SU-DHL-6 (cell line): ENCODE data around the gene PHACTR1.
"Not testable (repeated sequence)": the region's sequence is repeated elsewhere in the genome, so short reads cannot be mapped to it uniquely, and the experiment has no call there.

Experiments
- H2AFZ ChIP-seq: fragments of 200-600 bp; sonication (generic); 2 replicates; pipeline ENCODE4 v1.6.1; 2014; ENCODE audit warnings: low read depth, mild to moderate bottlenecking, moderate library complexity, mixed read lengths, antibody characterized with exemption, low read length; ENCODE audit not compliant: severe bottlenecking
- H3F3A ChIP-seq: fragments of 200-600 bp; shearing (Covaris generic); 2 replicates; pipeline ENCODE4 v1.6.0; 2016; ENCODE audit warnings: antibody characterized with exemption, mild to moderate bottlenecking; ENCODE audit not compliant: insufficient read depth
- H3K27ac ChIP-seq: fragments of 200-600 bp; sonication (generic); 2 replicates; pipeline ENCODE4 v1.5.1; 2016; ENCODE audit warnings: low read depth, mild to moderate bottlenecking, low read length, moderate library complexity, mixed read lengths
- H3K27me3 ChIP-seq: fragments of 200-600 bp; sonication (generic), shearing (Covaris generic); 2 replicates; pipeline ENCODE4 v1.6.0; 2014; ENCODE audit warnings: mild to moderate bottlenecking, low read length
- H3K36me3 ChIP-seq: fragments of 200-600 bp; sonication (generic); 2 replicates; pipeline ENCODE4 v1.6.1; 2014; ENCODE audit warnings: mild to moderate bottlenecking, low read length, mixed read lengths
- H3K4me2 ChIP-seq: fragments of 300-600, 200-600 bp; shearing (Covaris generic), sonication (generic); 2 replicates; pipeline ENCODE4 v1.6.0; 2014; ENCODE audit warnings: low read length, low read depth, mild to moderate bottlenecking; ENCODE audit not compliant: poor library complexity, severe bottlenecking
- H3K4me3 ChIP-seq: fragments of 200-600 bp; sonication (generic); 2 replicates; pipeline ENCODE4 v1.5.1; 2014; ENCODE audit warnings: antibody characterized with exemption, low read length, mild to moderate bottlenecking, mixed read lengths; ENCODE audit not compliant: insufficient read depth, poor library complexity, severe bottlenecking
- H3K79me2 ChIP-seq: fragments of 200-600 bp; sonication (generic); 2 replicates; pipeline ENCODE4 v1.6.1; 2014; ENCODE audit warnings: mild to moderate bottlenecking, low read length, moderate library complexity; ENCODE audit not compliant: insufficient read depth
- H3K9ac ChIP-seq: fragments of 200-600 bp; sonication (generic); 2 replicates; pipeline ENCODE4 v1.7.0; 2014; ENCODE audit warnings: mild to moderate bottlenecking, low read length
- H3K9me2 ChIP-seq: fragments of 200-600 bp; sonication (generic); replicated peaks from 2 replicates; pipeline ENCODE4 v1.6.1; 2014; ENCODE audit warnings: low read length; ENCODE audit not compliant: insufficient read depth
- H3K9me3 ChIP-seq: fragments of 200-600 bp; sonication (generic); 2 replicates; pipeline ENCODE4 v1.6.1; 2014; ENCODE audit warnings: low read length, mixed read lengths; ENCODE audit not compliant: insufficient read depth
- H4K20me1 ChIP-seq: fragments of 200-600 bp; sonication (generic); 2 replicates; pipeline ENCODE4 v1.6.1; 2014; ENCODE audit warnings: low read depth, mild to moderate bottlenecking, antibody characterized with exemption, low read length, moderate library complexity, mixed read lengths
- EZH2phosphoT487 ChIP-seq: fragments of 200-600 bp; sonication (generic), shearing (Covaris generic); conservative IDR thresholded peaks from 2 replicates; pipeline ENCODE4 v1.6.1; 2018; ENCODE audit warnings: mild to moderate bottlenecking, antibody characterized with exemption, low read length, moderate library complexity, mixed read lengths
- TF ChIP-seq, protein P1 (sequence below): fragments of 200-600 bp; sonication (generic); IDR thresholded peaks from one replicate; pipeline ENCODE4 v1.5.1; 2017; ENCODE audit warnings: antibody characterized with exemption, mild to moderate bottlenecking, low read length, moderate library complexity; ENCODE audit not compliant: insufficient read depth, poor library complexity, severe bottlenecking

PHACTR1 gene

DNA sequence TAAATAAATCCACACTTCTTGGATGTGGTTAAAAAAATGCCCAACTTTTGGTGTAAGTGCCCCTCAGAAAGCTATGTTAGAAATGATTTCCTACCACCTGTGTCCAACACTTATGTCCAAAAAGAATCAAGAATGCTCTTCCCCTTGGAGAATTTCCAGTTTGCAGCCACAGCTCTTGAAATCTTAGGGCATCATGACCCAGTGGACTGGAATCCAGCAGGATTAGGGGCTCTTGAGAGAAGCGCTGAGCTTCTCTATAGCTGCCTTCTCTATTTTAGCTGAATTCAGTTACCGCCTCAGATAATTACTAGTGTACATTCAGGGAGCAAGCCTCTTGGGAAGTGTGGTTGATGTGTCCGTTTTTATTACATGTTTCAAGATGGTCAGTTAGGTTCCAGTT lies 2.5 kb downstream of the PHACTR1 start:
- TF ChIP-seq EZH2phosphoT487, result no peak
- TF ChIP-seq, protein P1, sequence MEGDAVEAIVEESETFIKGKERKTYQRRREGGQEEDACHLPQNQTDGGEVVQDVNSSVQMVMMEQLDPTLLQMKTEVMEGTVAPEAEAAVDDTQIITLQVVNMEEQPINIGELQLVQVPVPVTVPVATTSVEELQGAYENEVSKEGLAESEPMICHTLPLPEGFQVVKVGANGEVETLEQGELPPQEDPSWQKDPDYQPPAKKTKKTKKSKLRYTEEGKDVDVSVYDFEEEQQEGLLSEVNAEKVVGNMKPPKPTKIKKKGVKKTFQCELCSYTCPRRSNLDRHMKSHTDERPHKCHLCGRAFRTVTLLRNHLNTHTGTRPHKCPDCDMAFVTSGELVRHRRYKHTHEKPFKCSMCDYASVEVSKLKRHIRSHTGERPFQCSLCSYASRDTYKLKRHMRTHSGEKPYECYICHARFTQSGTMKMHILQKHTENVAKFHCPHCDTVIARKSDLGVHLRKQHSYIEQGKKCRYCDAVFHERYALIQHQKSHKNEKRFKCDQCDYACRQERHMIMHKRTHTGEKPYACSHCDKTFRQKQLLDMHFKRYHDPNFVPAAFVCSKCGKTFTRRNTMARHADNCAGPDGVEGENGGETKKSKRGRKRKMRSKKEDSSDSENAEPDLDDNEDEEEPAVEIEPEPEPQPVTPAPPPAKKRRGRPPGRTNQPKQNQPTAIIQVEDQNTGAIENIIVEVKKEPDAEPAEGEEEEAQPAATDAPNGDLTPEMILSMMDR, result no peak
- Histone ChIP-seq H3K9me3 (no peaks in the 10 kb centered on the region), H3K36me3 (no peaks in the 10 kb centered on the region), H3K4me3 (no peak overlapping the region), H4K20me1 (no peaks in the 10 kb centered on the region), H3K79me2 (no peaks in the 10 kb centered on the region), H3K27ac (no peak overlapping the region), H3K9me2 (no peaks in the 10 kb centered on the region), H3K27me3 (no peaks in the 10 kb centered on the region), H3K9ac (no peak overlapping the region), H2AFZ (no peak overlapping the region), H3F3A (no peaks in the 10 kb centered on the region), H3K4me2 (no peak overlapping the region)

DNA sequence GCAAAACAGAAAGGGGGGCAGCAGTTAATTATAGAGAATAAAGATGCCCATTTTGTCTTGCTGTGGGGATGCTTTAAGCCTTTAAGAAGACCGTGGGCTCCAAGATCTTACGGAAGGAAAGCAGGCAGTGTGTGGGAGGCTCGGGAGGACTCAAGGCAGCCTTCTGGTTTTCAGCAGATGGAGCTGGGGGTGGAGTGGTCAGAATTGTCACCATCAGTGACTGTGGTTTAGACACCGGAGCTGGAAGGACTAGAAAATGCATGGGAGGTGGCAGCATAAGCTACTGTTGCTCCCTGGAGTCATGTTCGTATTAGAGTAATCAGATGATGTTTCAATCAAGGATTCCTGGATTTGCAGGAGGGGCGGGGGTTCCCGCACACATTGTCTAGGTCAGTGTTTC lies 3.7 kb downstream of the PHACTR1 start:
- no peaks in the 10 kb centered on the region for H3K79me2 ChIP-seq
- no peaks in the 10 kb centered on the region for H3K9me2 ChIP-seq
- H2AFZ ChIP-seq, result no peak overlapping the region
- H4K20me1 ChIP-seq, result no peaks in the 10 kb centered on the region
- H3K27me3 ChIP-seq, result no peaks in the 10 kb centered on the region
- H3K4me2 ChIP-seq, result no peak overlapping the region
- H3K4me3 ChIP-seq, result no peak overlapping the region
- H3K27ac ChIP-seq, result no peak overlapping the region
- H3K9ac ChIP-seq, result no peak overlapping the region
- H3K9me3 ChIP-seq, result no peaks in the 10 kb centered on the region
- no peaks in the 10 kb centered on the region for H3F3A ChIP-seq
- H3K36me3 ChIP-seq, result no peaks in the 10 kb centered on the region
- no peak for TF ChIP-seq EZH2phosphoT487
- TF ChIP-seq, protein P1, result no peak

DNA sequence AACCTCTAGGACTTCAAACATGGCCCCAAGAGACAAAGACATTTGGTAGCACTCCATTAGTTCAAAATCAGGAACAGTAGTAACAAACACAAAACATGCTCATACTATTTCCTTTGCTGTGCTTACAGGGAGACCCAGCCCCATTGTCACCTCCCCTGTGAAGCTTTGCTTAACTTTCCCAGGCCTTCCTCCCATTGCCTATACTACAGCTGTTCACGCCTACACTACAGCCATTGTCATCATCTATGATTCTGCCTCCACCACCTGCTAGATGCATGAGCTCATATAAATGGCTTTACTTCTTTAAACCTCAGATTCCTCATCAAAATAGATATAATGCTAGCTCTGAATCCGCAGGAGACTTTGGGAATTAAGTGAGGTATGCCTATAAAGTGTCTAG lies 8.7 kb downstream of the PHACTR1 start:
- no peaks in the 10 kb centered on the region for H3K9me2 ChIP-seq
- no peaks in the 10 kb centered on the region for H3K27me3 ChIP-seq
- no peaks in the 10 kb centered on the region for H3F3A ChIP-seq
- no peaks in the 10 kb centered on the region for H3K79me2 ChIP-seq
- no peaks in the 10 kb centered on the region for H3K9me3 ChIP-seq
- H3K4me3 ChIP-seq, result no peak overlapping the region
- H3K4me2 ChIP-seq, result no peak overlapping the region
- H2AFZ ChIP-seq, result no peak overlapping the region
- no peak overlapping the region for H3K27ac ChIP-seq
- H4K20me1 ChIP-seq, result no peaks in the 10 kb centered on the region
- H3K36me3 ChIP-seq, result no peaks in the 10 kb centered on the region
- TF ChIP-seq, protein P1, result no peak
- no peak for TF ChIP-seq EZH2phosphoT487
- H3K9ac ChIP-seq, result no peak overlapping the region

DNA sequence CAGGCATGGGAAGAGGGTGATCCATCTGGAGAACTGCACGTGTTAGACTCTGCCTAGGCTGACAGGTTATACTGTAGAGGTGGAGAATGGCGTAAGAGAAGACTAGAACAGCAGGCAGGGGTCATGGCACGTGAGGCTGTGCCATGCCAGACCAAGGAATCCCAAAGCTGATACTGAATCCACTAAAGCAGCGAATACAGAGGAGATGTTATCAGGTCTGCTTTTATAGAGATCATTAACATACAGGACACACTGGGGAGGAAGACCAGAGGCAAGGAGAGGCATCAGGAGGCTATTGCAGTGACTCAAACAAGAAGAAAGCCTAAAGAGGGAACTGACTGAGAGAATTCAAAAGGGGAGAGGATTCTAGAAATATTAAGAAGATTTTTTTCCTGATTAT lies 12.9 kb downstream of the PHACTR1 start:
- H3K9me3 ChIP-seq, result no peaks in the 10 kb centered on the region
- no peak overlapping the region for H2AFZ ChIP-seq
- H3K36me3 ChIP-seq, result no peaks in the 10 kb centered on the region
- H3K9me2 ChIP-seq, result no peaks in the 10 kb centered on the region
- H3F3A ChIP-seq, result no peaks in the 10 kb centered on the region
- no peak overlapping the region for H3K27ac ChIP-seq
- TF ChIP-seq EZH2phosphoT487, result no peak
- TF ChIP-seq, protein P1, result no peak
- no peak overlapping the region for H3K4me2 ChIP-seq
- H4K20me1 ChIP-seq, result no peaks in the 10 kb centered on the region
- H3K27me3 ChIP-seq, result no peaks in the 10 kb centered on the region
- no peak overlapping the region for H3K4me3 ChIP-seq
- no peaks in the 10 kb centered on the region for H3K79me2 ChIP-seq
- H3K9ac ChIP-seq, result no peak overlapping the region

DNA sequence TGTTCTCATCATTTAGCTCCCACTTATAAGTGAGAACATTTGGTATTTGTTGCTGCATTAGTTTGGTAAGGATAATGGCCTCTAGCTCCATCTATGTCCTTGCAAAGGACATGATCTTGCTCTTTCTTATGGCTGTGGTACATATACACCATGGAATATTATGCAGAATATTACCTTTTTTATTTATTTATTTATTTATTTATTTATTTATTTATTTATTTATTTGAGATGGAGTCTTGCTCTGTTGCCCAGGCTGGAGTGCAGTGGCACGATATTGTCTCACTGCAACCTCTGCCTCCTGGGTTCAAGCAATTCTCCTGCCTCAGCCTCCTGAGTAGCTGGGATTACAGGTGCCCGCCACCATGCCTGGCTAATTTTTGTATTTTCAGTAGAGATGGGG lies 14.2 kb downstream of the PHACTR1 start:
- H3K9me2 ChIP-seq, H3F3A ChIP-seq, H3K9me3 ChIP-seq, H3K4me3 ChIP-seq, H3K27ac ChIP-seq, H3K79me2 ChIP-seq, H3K4me2 ChIP-seq, H3K9ac ChIP-seq, H3K36me3 ChIP-seq, H4K20me1 ChIP-seq, H3K27me3 ChIP-seq, H2AFZ ChIP-seq: not testable (repeated sequence)
